UCSD-AML1 (cell line): ENCODE results near the gene CXCR3.

Experiments
- DNase-seq: peaks from one replicate; lab custom pipeline; 2025; ENCODE audit not compliant: unreplicated experiment; lab: John Stamatoyannopoulos, UW

CXCR3 gene

DNA sequence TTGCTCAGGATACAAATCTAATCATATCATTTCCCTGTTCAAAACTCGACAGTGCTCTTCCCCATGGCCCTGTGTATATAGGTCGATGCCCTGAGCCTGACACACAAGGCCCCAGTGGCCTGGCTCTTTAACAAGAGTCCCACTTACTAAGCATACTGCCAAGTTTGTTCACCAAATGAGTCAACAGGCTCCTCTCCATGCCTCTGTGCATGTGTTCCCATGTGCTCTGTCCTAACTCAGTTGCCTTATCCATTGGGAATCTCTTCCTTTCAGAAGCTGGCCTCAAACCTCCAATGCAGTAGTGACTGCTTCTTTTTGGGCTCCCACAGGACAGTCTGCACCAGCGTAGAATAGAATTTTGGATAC is 18.9 kb upstream of the CXCR3 start:
- no peak for DNase-seq

DNA sequence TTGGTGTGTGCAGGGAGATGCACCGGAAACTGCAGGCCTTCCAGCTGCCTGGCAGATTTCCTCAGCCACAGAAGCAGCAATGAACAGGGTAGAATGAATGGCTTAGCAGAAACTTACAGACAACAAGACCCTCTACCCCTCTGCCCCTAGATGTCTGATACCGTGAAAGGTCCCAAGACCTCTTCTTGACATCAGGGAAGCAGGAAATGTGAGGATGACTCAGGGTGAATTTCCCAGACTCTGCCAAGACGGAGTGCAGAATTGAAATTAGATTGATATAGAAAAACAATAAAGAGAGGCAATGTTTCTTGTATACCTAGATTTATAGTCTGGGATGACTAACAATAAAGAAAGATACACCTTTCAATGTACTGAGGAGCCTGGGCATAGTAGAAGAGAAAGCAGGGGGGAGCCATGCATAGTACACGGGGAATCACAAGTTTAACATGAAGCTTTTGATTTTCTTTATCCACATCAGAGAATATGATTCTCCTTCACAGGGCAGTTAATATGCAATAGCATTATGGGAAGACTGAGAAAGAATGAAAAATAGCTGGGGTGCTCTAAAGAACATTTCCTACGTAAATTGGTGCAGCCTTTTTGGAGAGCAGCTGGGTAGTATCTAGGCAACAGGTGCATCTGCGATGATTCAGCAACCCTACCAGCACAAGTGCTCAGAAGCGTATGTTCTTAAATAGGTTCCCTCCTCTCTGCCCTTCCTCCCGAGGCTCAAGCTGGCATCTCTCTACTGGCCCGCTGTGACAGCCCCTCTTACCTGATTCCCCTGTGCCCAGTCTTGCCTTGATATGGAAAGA is 18.3 kb upstream of the CXCR3 start:
- DNase-seq = no peak

DNA sequence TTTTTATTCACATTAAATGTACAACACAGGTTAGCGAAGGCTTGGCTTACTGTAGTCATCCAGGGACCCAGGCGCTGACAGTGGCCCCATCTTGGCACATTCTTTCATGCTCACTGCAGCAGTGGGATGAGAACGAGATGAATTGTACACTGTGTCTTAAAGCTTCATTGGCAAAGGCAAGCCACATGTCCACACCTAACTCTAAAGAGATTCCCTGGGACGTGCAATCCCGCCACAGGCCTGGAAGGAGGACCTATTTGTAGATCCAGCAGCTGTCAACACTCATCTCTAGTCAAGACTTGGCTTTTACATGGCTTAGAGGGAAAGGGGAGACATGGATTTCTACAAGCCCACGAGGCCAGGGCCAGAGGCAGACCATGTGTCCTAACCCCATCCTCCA is 16.1 kb upstream of the CXCR3 start:
- DNase-seq = no peak

DNA sequence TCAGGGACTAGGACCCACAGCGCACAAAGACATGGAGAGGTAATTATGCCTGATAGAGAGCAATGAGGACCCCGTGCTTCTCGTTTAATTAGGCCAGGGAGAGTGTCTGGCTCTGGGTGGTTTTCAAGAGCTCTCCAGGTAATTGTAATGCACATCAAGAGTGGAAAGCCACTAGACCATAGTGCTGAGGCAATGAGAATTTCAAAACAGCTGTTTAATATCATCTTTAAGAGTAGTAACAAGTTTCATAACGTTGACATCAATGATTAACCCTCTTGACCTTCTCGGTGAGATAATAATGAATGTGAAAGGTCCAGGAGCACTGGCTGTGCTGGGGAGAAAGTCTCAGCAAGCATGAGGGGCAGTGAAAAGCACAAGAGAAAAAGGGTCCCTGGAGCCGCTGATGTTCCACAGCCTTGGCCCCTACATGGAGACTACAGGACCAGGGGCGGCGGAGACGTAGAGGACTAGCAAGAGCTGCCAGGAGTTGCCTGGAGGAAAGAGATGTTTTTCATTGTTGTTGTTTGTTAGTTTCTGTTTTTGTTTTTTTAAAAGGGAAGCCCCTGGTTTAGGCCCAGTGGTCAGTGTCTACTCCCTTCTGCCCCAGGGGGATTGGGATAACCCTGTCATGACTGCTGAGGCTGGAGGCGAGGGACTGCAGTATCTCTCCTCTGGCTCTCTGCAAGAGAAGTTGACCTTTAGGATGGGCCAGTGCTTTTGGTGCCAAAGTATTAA is 14.8 kb upstream of the CXCR3 start:
- no peak for DNase-seq

DNA sequence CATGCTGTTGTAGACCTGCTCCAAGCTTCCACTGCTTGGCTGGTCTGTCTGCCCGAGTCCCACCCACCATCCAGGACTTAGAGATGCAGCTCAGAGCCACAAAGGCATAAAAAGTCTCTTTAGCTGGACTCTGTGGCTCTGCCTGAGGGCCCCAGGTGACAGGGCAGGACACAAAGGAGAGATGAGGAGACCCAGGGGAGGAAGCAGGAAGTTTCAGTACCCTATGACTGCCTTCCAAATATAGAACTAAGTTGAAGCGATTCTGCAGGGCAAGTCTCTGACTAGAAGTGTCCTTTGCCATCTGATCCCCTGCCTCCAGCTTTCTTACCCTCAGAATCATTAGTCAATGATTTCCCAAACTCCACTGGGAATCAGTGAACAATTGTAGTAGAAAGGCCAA is 11.2 kb upstream of the CXCR3 start:
- no peak for DNase-seq

DNA sequence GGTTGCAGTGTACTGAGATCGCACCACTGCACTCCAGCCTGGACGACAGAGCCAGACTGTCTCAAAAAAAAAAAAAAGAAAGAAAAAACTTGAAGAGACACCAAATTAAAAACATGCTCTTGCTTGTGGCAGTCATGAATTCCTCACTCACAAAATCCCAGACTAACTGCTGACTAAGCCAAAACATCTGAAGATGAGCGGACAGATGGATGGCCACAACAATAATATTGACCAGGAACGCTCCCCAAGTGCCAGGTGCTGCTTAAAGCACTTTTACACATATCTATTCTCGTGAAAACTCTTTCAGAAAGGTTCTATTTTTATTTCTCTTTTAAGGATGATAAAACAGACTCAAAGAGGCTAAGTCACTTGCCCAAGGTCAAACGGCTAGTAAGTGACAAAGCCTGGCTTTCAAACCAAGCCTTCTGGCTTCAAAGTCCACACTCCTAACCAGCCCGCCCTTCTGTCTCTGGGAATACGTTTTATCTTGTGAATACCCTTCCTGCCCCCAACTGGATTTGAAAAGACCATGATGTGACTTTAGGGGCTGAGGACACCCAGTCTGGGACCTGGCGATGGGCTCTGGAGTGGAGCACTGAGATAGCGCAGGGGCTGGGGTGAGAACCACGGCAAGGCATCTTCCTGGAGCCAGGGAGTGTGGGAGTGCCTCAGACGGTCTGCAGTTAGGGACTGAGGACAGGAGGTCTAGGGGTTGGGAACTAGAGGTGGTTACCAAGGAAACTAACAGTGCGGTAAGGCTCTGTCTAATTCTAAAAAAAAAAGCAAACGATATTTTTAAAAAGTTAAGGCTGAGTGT is 9.5 kb upstream of the CXCR3 start:
- no peak for DNase-seq

DNA sequence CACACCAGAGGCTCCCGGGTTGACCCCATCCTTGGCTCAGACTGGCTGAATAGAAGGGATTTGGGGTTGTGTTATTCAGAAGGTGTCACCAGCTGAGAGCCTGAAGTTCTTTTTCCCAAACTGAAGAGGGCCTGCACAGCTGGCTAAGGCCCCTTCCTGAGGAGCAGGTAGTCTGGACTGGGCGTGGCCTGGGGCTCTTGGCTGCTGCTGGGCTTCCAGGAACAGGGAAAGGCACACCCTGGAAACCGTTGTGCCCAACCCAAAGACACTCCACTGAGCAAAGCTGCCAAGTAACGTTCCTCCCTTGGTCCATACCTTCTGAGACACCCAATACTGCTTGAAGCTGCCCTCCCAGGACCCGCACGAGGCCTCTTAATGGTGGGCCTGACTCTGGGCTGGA is 8.3 kb upstream of the CXCR3 start:
- DNase-seq = no peak

DNA sequence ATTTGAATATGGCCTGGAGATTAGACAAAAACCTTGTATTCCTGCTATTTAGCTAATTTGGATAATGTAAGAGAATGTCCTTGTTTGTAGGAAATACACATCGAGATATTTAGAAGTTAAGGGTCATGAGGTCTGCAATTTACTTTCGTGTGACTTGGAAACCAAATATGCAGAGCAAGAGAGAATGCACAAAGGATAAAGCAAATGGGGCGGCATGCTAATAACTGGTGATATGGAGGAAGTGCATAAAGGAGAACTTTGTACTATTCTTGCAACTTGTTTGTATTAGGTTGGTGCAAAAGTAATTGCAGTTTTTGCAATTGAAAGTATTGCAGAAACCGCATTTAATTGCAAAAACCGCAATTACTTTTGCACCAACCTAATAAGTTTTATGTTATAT is 7.2 kb upstream of the CXCR3 start:
- DNase-seq = no peak

DNA sequence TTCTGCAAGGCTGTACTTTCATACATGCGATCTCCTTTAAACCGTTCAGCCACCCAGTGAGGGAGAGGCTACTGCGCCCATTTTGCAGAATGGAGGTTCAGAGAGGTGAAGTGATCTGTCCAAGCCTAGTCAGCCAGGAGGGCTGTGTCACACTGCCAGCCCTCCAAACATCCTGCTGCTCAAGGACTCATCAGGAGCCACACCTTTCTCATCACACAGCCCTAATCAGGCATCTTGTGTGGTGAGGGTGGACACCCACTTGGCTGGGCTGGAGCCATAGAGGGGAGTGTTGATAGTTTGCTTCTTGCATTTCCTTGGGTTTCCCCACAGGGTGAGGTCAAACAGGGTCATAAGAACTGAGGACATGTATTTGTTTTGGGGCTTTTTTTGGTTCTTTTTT is 5.4 kb upstream of the CXCR3 start:
- no peak for DNase-seq

DNA sequence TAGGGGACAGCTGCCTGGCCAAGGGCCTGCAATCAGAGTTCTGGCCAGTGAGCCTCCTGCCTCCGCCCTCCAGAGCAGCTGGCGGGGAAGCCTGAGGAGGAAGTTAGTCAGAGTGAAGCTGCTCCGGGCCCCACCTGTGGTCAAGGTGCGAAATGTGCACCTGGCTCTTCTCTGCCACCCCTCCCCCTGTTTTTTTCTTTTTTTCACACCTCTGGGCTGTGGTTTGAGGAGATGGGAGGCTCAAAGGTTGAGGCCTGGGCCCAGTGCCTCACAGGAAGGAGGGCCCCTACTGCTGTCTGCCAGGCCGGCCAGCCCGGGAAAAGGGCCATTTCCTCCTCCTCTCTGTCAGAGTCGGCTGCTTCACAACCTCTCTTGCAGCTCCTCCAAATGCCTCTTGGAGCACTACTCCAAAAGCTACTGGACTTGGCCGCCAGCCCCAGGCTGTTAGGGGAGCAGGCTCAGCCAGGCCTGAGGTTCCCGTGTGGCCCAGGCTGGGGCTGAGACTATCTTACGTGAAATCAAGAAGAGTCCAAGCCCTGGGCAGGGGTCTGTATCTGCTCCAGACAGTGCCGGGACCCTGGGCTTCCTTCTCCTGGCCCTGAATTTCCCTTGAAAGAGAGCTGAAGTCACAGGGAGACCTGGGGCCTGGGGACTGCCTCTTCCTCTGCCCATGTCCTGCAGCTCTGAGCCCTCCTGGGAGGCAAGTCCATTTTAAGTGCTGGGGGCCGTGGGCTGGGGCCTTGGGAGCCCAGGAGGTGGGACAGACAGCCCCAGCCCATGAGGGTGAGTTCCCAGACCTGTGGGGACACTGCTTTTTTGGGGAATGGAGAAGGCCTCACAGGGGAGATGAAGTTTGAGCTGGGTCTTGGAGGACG is 4.5 kb upstream of the CXCR3 start:
- DNase-seq = peak; percentile 23

DNA sequence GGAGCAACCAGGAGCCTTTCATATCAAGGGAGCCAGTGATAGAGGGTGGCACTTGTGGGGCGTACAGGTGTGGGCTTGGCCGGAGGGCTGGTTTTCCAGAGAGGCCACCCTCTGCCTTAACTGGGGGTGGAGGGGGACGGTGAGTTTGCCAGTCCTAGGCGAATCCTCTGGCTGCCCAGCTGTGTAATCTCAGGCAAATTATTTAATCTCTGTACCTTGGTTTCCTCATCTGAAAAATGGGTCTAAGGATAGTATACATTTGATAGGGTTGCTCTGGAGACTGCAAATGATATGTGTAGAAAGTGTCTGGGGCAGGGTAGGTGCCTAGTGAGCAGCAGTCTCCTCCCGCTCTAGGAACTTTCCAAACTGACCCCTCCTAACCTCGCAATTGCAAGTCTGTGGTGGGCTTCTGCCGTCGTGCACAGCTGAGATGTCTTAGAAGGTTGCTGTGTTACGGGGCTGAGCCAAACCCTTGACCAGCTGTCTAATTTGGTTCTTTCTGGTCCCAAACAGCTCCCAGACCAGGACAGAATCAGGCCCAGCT is 3.8 kb upstream of the CXCR3 start:
- no peak for DNase-seq

DNA sequence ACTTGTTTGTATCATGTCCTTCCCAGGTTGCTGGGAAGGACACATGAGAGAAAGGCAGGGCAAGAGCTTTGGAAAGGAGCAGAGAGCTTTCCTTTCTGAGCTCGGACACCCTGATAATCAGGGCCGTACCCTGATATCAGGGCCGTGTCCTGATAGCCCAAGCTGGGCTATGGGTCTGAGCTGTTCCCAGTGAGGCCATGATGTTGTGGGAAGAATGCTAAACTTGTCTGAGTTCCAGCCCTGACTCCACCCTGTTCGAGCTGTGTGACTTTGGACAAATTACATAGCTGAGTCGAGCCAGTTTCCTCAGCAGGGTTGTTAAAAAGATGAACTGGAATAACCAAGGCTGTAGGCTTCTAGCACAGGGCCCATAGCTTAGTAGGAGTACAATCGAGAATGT is 3.3 kb upstream of the CXCR3 start:
- no peak for DNase-seq

DNA sequence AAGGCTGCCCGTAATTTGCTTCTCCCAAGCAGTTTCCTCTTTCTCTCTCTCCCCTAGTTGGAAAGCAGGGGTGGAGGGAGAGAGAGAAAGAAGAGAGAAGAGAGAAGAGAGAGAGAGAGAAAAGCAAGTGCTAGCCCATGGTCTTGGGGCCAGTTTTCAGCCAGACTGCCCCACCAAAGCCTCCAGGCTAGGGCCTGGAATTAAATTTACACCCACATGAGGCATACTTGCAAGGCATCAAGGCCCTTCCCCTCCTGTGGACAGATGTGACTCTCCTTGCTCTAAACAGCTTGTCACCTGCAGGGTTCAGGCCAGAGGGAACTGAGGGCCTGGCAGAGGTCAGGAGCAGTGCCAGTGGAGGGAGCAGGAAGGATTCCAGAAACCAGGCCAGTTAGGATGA is 1.7 kb upstream of the CXCR3 start:
- DNase-seq = no peak

DNA sequence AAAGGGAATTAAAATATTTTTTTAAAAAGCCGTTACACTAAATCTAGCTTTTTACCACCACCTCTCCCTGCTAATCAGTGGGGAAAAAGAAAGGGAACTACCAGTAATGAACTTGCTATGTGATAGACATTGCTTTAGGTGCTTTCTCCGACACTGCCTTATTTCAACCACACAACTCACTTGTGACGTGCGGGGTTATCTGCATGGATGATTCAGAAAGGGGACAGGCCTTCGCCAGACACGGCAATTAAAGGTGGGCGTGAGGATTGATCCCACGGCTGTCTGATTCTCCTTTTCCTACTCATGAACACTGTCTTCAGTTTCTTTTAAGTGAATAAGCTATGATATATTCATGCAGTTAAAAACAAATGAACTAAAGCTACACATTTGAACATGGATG is 882 bp upstream of the CXCR3 start:
- DNase-seq = no peak

DNA sequence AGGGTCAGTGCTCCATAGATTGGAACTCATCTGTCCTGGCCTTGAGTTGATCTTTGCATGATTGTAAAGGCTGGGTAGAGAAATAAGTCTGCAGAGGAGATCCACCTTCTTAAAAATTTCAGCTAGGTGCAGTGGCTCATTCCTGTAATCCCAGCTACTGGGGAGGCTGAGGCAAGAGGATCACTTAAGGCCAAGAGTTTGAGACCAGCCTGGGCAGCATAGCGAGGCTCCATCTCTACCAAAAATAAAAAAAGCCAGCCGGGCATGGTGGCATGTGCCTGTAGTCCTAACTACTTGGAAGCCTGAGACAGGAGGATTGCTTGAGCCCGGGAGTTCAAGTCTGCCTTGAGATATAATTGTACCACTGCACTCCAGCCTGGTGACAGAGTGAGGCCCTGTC is 476 bp upstream of the CXCR3 start:
- DNase-seq = no peak

DNA sequence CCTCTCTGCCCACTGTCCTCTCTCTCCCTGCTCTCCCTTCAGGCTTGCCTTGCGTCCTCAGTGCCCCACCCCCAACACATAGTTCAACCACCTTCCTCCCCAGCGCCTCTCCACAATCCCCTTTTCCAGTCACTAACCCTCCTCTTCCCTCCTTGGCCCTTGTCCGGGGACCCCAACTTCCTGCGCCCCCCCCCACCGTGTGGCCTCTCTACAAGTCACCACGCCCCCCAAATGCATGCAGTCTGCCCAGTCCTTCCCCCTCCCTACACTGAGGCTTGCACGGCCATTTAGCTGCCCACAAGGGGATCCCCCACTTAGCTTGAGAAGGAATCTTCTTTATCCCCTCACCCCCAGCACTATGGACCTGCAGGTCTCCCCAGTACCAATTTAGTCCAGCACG is 569 bp downstream of the CXCR3 start:
- DNase-seq = no peak

DNA sequence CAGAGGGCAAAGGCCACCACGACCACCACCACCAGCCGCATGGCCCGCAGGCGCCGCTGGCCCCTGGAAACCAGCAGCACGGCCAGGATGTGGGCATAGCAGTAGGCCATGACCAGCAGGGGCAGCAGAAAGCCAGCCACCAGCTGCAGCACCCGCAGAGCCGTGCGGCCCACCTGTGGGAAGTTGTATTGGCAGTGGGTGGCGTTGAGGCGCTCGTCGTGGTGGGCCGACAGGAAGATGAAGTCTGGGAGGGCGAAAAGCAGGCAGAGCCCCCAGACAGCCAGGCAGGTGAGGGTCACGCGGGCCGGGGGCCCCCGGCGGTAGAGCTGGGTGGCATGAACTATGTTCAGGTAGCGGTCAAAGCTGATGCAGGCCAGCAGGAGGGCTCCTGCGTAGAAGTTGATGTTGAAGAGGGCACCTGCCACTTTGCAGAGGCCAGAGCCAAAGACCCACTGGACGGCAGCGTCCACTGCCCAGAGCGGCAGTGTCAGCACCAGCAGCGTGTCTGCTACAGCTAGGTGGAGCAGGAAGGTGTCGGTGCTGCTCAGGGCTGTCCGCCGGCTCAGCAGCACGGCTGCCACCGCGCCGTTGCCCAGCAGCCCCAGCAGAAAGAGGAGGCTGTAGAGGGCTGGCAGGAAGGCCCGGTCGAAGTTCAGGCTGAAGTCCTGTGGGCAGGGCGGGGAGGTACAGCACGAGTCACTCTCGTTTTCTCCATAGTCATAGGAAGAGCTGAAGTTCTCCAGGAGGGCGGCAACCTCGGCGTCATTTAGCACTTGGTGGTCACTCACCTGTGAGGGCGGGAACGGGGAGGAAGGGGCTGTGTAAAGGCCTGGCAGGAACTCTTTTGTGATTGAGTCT is 1.4 kb downstream of the CXCR3 start:
- no peak for DNase-seq

DNA sequence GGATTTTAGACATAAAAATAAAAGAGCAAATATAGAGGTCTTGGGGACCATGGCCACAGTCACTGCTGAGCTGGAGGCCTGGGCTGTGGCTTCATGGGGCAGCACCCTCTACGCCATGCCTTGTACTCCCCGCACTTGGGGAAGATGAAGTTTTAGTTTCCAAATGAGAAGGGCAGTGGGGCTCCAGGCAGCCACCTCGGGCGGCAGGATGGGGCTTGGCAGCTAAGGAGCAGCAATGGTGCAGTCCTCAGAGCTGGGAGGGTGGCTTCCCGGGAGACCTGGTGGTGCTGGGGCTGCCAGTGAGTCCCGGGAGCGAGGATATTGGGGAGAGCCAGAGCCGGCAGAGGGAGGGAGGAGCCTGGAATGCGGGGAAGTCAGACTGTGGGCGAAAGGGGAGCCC is 2.4 kb downstream of the CXCR3 start:
- DNase-seq = no peak

DNA sequence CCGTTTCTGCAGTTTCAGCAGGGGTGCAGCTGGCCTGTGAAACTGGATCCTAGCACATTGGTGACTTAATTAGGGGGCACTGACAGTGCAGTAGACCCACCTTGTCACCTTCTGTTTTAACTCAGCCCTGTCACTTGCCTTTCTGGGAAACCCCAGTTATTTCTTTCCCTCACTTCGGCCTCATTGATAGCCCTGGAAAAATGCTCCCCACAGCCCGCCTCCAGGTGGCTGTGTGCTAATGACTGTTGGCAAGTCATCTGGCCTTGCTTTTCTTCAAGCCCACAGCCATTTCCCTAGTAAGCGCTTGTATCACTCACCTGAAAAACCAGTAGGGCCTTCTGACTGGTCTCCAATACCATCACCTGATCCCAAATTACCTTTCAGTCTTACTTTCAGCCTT is 3.3 kb downstream of the CXCR3 start:
- no peak for DNase-seq

DNA sequence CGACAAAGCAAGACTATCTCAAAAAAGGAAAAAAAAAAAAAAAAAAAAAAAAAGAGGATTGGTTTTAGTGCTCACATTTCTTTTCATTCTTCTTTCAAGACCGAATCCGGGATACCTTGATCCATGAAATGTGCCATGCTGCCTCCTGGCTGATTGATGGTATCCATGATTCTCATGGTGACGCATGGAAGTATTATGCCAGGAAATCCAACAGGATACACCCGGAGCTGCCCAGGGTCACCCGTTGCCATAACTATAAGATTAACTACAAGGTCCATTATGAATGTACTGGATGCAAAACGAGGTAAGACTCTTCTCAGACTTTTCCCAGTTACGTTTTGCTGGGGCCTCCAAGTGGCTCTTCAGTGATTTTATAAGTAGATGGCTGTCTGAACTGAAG is 6.1 kb downstream of the CXCR3 start:
- DNase-seq = no peak
